Fibroblast of the conjunctiva (primary cell): ENCODE results near the gene MITF.
"Not testable (repeated sequence)": the region's sequence is repeated elsewhere in the genome, so short reads cannot be mapped to it uniquely, and the experiment has no call there.

Experiments
- DNase-seq: peaks from one replicate; pipeline ENCODE4 v3.0.0-alpha.2; 2010; ENCODE audit warnings: low read depth

Gene MITF

DNA sequence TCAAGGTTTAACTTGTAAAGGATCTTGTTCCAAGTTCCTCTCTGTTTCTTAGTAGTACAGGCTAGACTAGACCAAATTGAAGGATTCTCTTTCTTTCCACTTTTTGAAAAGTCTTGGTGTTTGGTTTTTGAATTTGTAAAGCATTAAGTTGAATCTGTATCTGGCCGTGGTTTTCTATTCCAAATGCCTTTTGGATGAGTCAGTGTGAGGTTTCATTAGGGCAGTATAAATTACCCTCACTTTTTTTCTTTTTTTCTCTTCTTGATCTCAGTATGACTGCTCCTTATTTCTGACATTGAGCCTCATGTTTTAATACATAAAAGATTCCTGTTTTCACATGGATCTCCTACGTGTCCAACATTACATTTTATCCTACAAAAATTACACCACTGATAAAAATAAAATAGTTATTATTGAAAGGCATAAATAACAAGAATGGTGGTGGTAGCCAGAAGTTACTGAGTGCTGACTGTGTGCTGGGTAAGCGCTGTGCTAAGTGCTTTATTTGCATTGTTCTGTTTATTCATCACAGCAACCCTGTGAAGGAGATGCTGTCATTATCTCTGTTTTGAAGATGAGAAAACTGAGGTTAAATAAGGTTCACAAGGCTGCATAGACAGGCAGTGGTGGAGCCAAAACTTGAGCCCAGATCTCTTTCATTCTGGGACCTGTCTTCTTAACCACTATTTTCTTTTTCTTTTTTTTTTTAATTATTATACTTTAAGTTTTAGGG is 48.3 kb downstream of the MITF start:
- DNase-seq: peak; percentile 61

DNA sequence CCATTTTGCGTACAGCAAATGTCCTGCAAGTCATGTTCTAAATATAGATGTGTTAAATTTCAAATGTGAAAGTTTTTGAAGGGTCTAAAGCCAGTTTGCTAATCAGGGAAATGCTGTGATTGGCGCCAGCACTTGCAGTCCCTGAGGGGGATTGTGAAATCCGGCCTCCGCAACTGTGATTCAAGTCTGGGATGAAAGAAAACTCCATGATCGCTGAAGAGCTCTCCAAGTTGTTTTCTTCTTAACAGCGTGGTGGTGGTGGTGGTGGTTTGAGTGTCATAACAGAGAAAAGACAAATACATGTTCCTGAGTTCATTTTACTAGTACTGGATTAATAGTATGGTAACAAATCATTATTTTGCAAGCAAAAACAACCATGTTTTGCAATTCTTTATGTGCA is 51.8 kb downstream of the MITF start:
- peak; percentile 83 for DNase-seq

- peak; percentile 48 for DNase-seq
Measured at GRCh38 chr3:69791919-69792399, 52.7 kb downstream of the MITF start.

DNA sequence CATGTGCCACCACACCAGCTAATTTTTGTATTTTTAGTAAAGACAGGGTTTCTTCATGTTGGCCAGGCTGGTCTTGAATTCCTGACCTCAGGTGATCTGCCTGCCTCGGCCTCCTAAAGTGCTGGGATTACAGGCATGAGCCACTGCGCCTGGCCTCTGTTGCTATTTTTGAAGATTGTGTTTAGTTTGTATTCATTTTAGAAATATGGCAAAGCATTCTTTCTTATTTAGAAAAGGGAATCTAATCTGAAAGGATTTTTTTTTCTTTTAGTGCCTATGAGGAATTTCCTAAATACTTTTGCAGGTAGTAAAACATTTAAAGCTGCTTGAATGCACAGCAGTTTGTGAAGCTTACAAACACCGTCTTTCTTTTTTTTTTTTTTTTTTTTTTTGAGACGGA is 56.9 kb downstream of the MITF start:
- DNase-seq: not testable (repeated sequence)

- DNase-seq: no peak
Measured at GRCh38 chr3:69803681-69804270, 64.5 kb downstream of the MITF start.

DNA sequence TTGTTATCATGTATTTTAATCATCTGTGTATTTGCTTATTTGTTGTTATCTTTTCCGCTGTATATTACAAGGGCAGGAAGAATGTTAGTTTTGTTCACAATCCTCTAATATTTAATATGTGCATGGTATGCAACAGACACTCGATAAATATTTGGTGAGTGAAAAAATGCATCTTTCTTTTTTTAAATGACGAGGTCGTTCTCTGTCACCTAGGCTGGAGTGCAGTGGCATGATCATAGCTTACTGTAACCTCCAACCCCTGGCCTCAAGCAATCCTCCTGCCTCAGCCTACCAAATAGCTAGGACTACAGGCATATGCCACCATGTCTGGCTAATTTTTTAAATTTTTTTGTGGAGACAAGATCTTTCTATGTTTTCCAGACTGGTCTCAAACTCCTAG is 66.2 kb downstream of the MITF start:
- DNase-seq: no peak

- DNase-seq: no peak
Measured at GRCh38 chr3:69806735-69807438, 67.6 kb downstream of the MITF start.

- no peak for DNase-seq
Measured at GRCh38 chr3:69807674-69808073, 68.4 kb downstream of the MITF start.

- no peak for DNase-seq
Measured at GRCh38 chr3:69809076-69809835, 70.0 kb downstream of the MITF start.

- DNase-seq: no peak
Measured at GRCh38 chr3:69811452-69812401, 72.5 kb downstream of the MITF start.

GRCh38 chr3:69815970-69816369 is 76.7 kb downstream of the MITF start:
- DNase-seq: no peak

DNA sequence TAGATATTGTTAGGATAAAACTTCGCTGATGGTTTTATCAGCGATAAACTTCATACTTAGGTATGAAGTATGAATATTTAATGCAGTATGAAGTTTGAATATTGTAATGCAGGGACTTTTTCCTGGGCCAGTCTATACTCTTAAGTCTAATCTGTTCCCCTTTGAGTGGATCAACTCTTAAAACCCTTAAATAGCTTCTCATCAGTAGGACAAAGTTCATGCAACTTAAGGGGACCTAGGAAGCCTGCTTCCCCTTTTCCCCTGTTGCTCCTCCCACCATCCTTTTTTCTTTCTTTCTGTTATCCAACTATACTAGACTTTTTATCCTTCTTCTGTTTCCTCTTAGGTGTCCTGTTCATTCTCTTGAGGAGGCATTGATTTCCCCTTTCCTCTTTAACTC is 78.7 kb downstream of the MITF start:
- DNase-seq: no peak

GRCh38 chr3:69819282-69819681 is 80.0 kb downstream of the MITF start:
- DNase-seq: no peak

DNA sequence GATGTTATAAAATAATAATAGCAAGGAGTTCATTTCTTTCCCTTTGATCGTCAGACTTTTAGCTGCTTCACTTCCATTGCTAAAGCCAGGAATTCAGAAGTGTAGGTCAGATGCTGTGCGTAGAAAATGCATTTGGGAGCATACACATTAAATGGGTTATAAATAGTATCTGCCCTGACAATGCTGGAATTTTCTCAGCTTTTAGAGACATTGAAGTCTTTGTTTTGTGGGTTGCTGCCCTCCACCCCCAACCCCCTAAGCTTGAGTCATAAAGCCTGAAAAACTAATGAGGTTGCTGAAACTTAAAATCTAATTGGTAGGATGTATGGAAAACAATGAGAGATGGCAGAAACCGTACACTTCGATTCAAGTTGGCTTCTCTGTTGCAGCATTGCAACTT is 81.9 kb downstream of the MITF start:
- DNase-seq: no peak

DNA sequence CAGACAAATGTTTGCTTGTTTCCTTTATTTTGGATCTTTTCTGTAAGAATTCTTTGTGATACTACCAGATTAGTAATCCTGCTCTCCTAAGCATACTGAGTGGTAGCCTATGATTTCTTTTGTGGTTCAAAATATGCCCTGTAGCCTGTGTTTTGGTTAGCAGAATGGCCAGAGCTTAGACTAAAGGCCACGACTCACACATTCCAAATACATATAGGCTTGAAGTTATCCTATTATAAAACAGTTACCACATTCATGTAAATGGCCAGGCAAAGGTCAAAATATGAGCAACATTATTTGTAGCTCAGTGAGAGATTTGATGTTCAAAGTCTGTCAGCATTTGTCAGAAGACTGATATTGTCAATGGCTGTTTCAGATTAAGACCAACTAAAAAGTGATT is 84.5 kb downstream of the MITF start:
- no peak for DNase-seq

DNA sequence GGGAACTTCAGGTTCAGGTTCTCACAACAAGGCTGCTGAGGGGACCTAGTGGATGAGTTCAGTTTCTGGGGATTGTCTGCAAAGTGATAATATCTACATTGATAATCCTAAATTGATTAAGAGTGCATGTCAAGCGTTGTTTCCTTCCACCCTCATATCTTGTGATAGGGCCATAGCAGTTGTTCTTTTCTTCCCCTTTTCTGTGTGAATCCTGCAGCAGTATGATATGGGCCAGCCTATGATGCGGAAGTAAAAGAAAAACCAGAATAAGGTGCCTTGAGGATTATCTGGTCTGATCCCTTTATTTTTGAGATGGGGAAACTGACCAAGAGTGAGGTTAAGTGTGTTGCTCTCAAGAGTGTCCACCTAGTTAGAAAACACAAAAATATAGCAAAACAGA is 86.2 kb downstream of the MITF start:
- DNase-seq: no peak

GRCh38 chr3:69827127-69827526 is 87.9 kb downstream of the MITF start:
- no peak for DNase-seq

DNA sequence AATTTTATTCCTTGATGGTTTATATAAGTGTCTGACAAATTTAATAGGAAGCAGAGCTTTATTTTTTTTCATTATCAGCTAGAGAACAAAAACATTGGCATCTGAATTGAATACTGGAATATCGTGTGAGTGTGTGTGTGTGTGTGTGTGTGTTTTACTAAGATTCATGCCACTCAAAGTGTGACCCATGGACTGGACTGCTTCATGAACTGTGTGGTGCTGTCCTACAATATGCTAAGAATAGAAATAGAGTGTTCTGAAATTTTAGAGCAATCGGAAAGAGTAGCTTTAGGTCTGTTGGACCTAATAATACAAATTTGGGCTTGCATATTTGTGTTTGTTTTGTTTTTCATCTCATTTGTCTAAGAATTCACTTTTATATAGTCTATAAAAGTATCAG is 89.6 kb downstream of the MITF start:
- no peak for DNase-seq

DNA sequence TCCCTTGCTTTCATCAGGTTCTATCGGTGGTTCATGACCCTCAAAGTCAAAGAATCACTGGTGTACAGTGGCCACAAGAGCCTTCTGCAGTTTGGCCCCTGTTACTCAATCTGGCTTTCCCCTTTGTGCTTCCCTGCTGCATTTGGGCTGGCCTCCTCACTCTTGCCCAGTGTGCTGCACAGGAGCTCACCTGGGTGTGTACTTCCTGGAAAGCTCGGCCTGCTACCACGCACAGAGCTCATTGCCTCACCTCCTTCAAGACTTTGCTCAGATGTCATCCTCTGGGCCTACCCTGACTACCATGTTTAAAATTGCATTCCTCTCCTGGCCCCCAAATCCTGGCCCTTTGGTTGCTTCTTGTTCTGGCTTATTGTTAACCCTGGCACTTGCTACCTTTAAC is 90.9 kb downstream of the MITF start:
- DNase-seq: no peak

DNA sequence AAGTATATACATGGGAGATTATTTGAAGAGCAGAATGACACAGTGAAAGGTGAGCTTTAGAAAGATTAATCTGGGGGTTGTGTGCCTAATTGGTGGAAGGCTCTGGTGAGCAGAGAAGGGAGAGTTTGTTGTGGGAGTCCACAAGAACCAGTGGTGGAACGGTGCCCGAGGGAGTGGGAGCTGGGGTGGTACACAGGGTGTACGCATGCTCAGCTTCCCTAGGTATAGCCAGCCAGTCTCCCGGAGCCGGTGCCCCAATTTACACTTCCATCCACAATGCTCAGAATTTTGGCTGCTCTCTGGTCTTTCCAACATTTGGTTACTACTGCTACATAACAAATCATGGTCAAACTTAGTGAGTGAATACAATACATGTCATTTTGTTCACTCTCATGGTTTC is 92.5 kb downstream of the MITF start:
- no peak for DNase-seq

GRCh38 chr3:69833591-69833990 is 94.3 kb downstream of the MITF start:
- no peak for DNase-seq
